ENCODE results near the gene FAU.
A peak's percentile ranks its signal among the peaks of the same experiment; 100 is the strongest.
"Not testable (repeated sequence)": the region's sequence is repeated elsewhere in the genome, so short reads cannot be mapped to it uniquely, and the experiment has no call there.

FAU gene

GRCh38 chr11:65121865-65122696 lies at the start of gene FAU, which contains the start of gene MRPL49:
Gene FAU, minus strand, starts transcription at chr11:65122134. Its CDS starts 321 bp downstream, at chr11:65121813.
Gene MRPL49, plus strand, starts transcription at chr11:65122321. Its CDS starts 26 bp downstream, at chr11:65122347.
- DNase-seq = peak; percentile 94

DNA sequence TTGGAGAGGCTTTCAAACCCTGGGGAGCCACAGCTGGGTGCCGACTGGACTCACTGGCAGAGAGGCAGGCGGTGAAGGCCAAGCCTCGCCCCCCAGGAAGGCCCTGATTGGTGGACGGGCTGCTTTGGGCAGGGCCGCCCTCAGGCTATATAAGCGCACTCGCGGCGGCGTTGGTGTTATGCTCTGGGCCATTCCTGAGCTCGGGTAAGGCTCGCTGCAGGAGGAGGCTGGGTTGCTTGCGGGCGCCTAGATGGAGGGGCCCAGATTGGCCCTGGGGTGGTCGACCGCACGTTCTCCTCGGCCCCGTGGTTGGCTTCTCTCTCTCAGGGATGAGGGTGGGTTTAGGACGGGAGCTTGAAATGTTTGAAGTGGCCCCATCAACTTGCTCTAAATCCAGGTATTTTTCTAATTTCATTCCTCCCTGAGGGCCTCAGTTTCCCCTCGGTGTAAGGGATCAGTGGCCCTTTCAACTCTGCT lies 48.2 kb upstream of the FAU start, which contains the start of gene SPDYC:
SPDYC (plus strand) TSS at position 176 of the 477 bp plus-strand sequence. CDS start 1,125 bp downstream, outside the sequence.
- no peak for DNase-seq

DNA sequence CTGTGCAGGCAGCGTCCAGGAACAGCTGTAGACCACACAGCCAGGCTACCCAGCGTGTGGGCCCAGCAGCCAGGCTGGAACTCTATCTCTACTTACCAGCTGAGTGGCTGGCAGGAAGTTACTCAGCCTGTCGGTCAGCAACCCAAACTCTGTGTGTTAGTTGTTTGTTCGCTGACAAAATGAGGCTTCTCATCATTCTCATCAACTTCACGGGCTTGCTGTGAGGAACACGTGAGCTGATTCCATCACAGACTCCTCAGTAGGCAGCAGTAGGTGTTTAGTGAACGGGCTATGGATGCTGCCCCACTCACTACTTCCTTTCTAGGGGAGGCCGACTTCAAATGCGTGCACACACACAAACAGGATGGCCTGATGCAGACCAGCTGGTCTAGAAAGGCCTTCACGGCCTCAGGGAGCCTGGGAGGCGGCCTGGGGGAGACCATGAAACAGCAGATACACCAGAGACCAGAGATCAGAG lies 47.3 kb upstream of the FAU start:
- no peak for DNase-seq

GRCh38 chr11:65167656-65168055 lies 45.7 kb upstream of the FAU start:
- no peak for DNase-seq

GRCh38 chr11:65166893-65167292 lies 45.0 kb upstream of the FAU start:
- no peak for DNase-seq

DNA sequence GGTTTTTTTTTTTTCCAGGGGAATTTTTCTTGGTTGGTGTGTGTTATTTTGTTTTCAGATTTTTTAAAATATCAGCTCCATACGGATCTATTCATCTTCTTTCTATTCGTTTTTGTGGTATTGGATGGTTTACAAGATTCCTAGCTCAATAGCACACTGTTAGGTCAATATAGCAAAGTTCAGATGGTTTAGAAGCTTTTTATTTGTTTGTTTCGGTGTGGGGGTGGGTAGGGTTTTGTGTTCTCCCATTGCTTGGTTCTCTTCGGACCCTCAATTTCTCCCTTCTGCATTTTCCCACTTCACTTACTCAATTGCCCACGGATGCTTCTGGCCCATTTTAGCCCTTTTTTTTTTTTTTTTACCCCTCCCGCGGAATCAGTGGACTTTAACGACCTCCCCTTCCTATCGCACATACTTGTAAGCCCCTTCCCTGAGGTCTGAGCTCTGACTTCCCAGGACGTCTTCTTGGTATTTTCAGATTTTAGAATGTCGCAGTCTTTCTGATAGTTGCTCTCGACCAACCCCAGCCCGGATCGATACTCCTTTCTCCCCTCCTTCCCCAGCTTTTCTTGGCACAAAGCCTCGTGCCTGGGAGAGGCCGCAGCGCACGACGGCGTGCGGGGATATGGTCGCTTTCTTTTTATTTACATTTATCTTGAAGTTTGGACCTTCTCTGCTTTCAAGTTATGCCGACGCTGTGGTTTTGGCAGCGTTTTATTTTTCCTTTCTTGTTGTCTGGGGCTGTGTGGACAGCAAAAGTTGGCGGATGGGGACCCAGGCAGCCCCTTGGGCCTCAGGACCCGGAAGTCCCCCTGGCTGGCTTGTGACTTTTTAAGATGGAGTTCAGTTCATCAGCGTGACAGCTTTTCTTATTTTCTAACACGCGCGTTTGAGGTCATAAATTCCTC lies 43.7 kb upstream of the FAU start:
- DNase-seq = no peak

- no peak for DNase-seq
These were observed 41.8 kb upstream of the FAU start for GRCh38 chr11:65163684-65164083.

DNA sequence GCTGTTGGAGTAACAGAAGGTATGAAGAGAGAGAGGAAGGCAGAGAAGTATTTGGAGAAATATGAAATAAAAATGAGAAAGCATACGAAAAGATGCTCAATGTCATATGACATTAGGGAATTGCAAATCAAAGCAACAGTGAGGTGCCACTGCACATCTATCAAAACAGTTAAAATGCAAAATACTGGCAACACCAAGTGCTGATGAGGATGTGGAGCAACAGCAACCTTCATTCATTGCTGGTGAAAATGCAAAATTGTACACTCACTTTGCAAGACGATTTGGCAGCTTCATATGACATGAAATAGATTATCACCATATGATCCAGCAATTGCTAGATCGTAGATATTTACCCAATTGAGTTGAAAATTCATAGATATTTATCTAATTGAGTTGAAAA lies 38.7 kb upstream of the FAU start:
- DNase-seq = no peak

DNA sequence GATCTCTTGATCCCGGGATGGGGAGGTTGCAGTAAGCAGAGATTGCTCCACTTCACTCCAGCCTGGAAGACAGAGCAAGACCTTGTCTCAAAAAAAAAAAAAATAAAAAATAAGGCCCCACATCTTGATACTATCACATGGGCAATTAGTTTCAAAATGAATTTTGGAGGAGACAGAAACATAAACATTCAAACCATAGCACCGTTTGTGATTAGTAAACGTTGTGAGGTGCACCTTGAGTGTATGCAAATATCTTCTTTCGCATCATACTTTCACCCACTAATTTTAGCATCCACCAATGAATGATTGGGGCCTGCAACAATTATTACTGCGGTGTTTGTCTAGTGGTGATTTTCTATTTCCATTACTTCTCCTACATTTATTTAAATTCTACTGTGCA lies 37.1 kb upstream of the FAU start:
- DNase-seq = no peak

DNA sequence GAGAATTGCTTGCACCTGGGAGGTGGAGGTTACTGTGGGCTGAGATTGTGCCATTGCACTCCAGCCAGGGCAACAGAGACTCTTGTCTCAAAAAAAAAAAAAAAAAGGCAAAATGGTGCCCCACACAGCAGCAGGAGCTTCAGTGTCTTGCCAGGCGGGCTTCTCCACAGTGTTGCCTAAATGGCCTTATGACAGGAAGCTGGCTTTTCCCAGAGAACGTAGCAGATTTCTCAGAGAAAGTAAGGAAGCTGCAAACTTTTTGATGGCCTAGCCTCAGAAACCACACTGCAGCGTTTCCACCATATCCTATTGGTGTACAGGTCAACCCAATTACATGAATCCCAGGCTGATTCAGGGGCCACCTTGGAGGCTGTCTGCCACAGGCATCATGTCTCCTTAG lies 35.4 kb upstream of the FAU start:
- DNase-seq = no peak

DNA sequence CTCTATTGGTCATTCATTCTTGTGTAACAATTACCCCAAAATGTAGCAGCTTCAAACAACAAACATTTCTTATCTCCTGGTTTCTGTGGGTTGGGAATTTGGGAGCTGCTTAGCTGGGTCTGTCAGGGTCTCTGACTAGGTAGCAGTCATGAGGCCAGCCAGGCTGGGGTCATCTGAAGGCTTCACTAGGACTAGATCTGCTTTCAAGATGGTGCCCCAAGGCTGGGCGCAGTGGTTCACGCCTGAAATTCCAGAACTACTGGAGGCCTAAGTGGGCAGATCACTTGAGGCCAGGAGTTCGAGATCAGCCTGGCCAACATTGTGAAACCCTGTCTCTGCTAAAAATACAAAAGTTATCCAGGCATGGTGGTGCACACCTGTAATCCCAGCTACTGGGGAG lies 35.0 kb upstream of the FAU start:
- DNase-seq = no peak

- DNase-seq = no peak
These were observed 34.3 kb upstream of the FAU start for GRCh38 chr11:65156256-65156655.

GRCh38 chr11:65152122-65152521 lies 30.2 kb upstream of the FAU start:
- DNase-seq = no peak

DNA sequence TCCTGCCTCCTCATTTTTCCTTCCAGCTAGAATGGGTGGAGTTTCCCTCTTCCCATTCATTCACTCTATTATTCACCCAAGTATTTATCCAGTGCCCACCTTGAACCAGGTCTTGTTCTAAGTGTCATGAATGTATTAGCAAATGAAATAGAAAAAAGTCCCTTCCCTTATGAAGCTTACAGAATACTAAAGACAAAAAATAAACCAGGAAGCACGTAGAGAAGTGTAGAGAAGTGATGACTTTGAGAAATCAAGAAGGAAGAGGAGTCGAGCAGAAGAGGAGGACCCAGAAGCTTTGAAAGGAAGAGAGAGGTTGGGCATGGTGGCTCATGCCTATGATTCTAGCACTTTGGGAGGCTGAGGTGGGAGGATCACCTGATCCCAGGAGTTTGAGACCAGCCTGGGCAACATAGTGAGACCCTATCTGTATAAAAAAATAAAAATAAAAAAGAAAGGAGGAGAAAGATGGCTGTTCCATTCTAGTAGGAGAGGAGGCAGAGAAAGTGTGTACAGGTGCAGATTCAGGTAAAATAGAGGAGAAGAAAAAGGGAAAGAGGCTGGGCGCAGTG lies 29.5 kb upstream of the FAU start:
- no peak for DNase-seq

DNA sequence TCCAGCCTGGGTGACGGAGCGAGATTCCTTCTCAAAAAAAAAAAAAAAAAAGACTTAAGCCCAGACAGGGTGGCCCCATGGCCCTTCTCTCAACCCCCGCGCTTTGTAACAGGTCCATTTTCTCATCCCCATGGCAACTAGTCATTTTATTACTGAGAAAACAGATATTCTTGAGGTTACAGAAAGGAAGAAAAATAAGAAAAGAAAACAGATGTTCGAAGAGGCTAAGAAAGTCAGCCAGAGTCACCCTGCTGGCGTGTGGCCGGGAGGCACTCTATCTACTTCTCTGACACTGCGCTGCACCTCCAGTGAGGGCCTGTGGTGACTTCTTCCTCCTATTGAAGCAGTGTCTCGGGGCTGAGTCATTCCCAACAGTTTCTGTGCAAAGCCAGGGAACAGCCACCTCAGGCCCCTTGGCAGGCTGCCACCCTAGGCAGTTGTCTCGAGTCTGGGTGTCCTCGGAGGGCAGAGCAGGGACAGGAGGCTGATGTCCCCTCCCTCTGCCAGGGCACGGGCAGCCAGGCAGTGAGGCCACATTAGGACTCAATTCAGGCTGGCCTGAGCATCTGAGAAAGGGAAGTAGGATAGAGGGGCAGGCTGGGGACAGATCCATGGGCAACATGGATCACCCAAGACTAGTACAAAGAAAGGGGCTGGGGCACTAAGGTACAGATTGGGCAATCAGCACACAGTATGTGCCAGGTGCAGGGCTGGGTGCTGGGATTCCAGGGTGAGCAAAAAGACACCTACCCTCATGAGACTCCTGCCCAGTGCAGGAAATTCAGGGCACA lies 28.8 kb upstream of the FAU start:
- DNase-seq = peak; percentile 80

- not testable (repeated sequence) for DNase-seq
These were observed 28.2 kb upstream of the FAU start for GRCh38 chr11:65150131-65150508.

DNA sequence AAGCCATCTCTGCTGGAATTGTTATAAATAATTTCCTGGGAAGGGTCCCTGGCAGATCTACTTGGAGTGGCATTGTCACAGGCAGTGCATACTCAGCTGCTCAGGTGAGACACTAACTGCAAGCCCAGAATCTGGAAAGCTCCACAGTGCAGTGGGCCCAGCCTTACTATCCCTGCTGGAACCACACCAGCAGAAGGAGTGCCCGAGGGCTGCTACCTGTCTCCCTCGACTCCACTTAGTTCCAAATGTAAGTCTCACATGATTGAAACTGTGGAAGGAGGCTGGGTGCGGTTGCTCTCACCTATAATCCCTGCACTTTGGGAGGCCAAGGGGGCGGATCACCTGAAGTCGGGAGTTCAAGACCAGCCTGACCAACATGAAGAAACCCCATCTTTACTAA lies 26.7 kb upstream of the FAU start:
- DNase-seq = no peak

DNA sequence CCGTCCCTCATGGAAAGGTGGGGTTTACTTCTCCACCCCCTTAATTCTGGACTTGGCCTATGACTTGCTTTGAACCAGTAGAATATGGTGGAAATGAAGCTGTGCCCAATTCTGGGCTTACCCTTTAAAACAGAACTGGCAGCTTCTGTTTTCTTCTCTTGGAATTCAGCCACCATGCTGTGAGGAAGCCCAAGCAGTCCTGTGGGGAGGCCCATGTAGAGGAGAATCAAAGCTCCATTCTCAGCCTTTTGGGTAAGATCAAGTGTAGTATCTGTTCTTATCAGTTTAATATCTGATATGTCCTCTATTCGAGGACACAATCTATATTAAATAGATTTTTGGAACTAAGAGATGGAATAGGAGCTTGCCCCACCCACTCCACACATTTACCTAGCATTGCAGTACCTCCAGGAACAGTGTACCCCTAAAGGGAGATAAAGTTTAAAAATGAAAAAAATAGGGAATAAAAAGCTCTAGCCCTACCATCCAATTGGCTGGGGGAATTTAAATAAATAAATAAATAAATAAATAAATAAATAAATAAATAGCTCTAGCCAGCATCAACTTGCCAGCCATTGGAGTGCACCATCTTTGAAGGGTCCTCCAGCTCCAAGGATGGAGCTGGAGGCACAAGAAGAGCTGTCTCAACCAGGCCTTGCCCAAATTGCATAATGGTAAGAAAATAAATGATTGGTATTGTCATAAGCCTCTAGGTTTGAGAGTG lies 25.6 kb upstream of the FAU start:
- DNase-seq = no peak

- no peak for DNase-seq
These were observed 20.1 kb upstream of the FAU start for GRCh38 chr11:65141896-65142494.

GRCh38 chr11:65136515-65137096 lies 14.7 kb upstream of the FAU start:
- no peak for DNase-seq
